K562 (cell line): ENCODE measurements around the gene MYADM. TPM values are rescaled to one million over a fixed set of nuclear protein-coding genes. Genes with fewer than 3 reads are reported as not detected.
A peak's percentile ranks its signal among the peaks of the same experiment; 100 is the strongest.

Experiments
- CREB3L1 ChIP-seq: fragments of 450-650 bp; IDR thresholded peaks from 2 replicates; pipeline ENCODE4 v1.6.1; 2014; ENCODE audit warnings: low read depth, mild to moderate bottlenecking, moderate library complexity, borderline replicate concordance
- CREM ChIP-seq: IDR thresholded peaks from 2 replicates; pipeline ENCODE4 v1.6.1; 2014; ENCODE audit warnings: antibody characterized with exemption, low read depth
- E2F8 ChIP-seq: fragments of 450-650 bp; IDR thresholded peaks from 2 replicates; pipeline ENCODE4 v1.7.1; 2018; ENCODE audit warnings: mild to moderate bottlenecking, low read depth; ENCODE audit not compliant: partially characterized antibody
- ETS1 ChIP-seq: conservative IDR thresholded peaks from 2 replicates; pipeline ENCODE4 v1.6.1; 2011; ENCODE audit warnings: low read depth, mild to moderate bottlenecking, low read length; ENCODE audit not compliant: control insufficient read depth
- HCFC1 ChIP-seq: IDR thresholded peaks from 2 replicates; pipeline ENCODE4 v1.6.1; 2012; ENCODE audit warnings: low read depth, low read length, improper control_type of control experiment
- PHF20 ChIP-seq: fragments of 450-650 bp; IDR thresholded peaks from 2 replicates; pipeline ENCODE4 v1.6.1; 2018; ENCODE audit not compliant: partially characterized antibody
- SLC30A9 ChIP-seq: fragments of 250-450 bp; sonication (Bioruptor Pico); IDR thresholded peaks from 2 replicates; pipeline ENCODE4 v1.8.0; 2022; ENCODE audit warnings: mild to moderate bottlenecking, moderate library complexity
- TFAM ChIP-seq: fragments of 250-450 bp; sonication (Bioruptor Pico); conservative IDR thresholded peaks from 2 replicates; pipeline ENCODE4 v1.5.0; 2021; ENCODE audit warnings: mild to moderate bottlenecking, moderate library complexity
- ZBTB7A ChIP-seq: IDR thresholded peaks from 2 replicates; pipeline ENCODE4 v1.6.1; 2011; ENCODE audit warnings: low read depth, mild to moderate bottlenecking, low read length, moderate library complexity, borderline replicate concordance; ENCODE audit not compliant: control insufficient read depth
- polyA plus RNA-seq, 8 experiments: library from polyadenylated mRNA; depleted of rRNA in 4 of 8; stranded (reverse) in 5 of 8; unstranded in 3 of 8; fragments of >200 nt; fragmentation: Nextera tagmentation in 2 of 8; fragmentation: Illumina TruSeq in 1 of 8; extraction: Ambion mirVana in 2 of 8; extraction: Trizol in 1 of 8; gene quantifications; 2 replicates each; pipeline versions ENCODE4 v1.2.1 to v1.2.3, GENCODE V29; 2011 to 2014; ENCODE audit warnings: inconsistent platforms in 1 of 8, missing spikeins in 1 of 8
- total RNA-seq, 7 experiments: library from RNA; depleted of rRNA in 6 of 7; stranded (reverse); fragments of >200 nt in 6 of 7; fragmentation: Illumina TruSeq in 2 of 7; extraction: Trizol in 2 of 7; gene quantifications; 2 replicates each; pipeline versions ENCODE4 v1.2.1 to v1.2.3, GENCODE V29; 2011 to 2021; ENCODE audit warnings: low replicate concordance in 1 of 7
- TF ChIP-seq, protein P1 (sequence below), 2 experiments: fragments of 450-650 bp in 1 of 2; sonication (generic) in 1 of 2; formaldehyde crosslinking in 1 of 2; IDR thresholded peaks; 2 replicates each; pipeline versions ENCODE4 v1.7.1 to v1.9.0; 2016 to 2022; ENCODE audit warnings: inconsistent platforms in 1 of 2, mild to moderate bottlenecking in 1 of 2, missing genetic modification reagents in 1 of 2

Gene MYADM
- total and polyA plus RNA-seq, 9 of the 15 experiments (the other 6 are each of a cell fraction or from before 2014, with no cell fraction given): 4.5 to 70.3 (median 14.4) TPM

DNA sequence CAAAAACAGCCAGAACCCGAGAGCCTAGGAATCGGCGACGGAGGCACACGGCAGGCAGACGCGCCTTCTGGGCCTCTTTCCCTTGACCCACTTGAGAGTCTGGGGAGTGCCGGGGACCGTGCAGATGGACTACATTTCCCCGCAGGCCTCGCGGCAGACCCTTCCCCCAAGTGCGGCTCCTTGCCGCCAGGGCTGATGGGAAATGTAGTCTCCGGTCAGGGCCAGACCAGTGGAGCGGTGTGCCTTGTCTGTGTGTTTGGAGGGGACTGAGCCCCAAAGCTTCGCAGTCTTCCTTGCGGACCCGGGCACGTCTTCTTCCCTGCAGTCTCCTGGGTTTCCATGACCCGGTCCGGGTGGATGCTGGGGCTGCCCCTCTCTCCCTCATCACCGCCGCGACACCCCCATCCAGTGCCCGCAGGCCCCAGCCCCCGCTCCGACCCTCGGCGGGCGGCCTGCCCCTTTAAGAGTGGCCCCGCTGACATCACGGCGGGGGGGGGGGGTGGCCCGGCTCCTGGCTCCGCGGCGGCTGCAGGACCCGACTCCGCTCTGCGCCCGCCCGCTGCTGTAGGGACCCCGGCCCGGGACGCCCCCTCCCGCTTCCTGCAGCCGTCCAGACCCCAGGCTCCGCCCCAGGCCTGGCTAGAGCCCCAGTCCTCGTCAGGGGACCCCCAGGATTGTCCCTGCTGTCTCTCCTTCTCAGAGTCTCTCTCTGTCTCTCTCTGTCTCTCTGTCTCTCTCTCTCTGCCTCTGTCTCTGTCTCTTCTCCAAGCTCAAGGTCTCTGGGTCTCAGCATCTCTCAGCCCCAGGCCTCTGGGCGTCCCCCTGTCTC lies 40.6 kb downstream of the MYADM start (continued):
- TF ChIP-seq E2F8 (no peak), TFAM (CRISPR knock-in tag) (no peak), CREM (peak; percentile 54), HCFC1 (peak; percentile 97), SLC30A9 (no peak), ETS1 (peak; percentile 85; the same call in 1 of the 2 replicates), PHF20 (no peak), ZBTB7A (peak; percentile 14; the same call in 1 of the 2 replicates), CREB3L1 (peak; percentile 42; the same call in 1 of the 2 replicates)
- TF ChIP-seq, protein P1, sequence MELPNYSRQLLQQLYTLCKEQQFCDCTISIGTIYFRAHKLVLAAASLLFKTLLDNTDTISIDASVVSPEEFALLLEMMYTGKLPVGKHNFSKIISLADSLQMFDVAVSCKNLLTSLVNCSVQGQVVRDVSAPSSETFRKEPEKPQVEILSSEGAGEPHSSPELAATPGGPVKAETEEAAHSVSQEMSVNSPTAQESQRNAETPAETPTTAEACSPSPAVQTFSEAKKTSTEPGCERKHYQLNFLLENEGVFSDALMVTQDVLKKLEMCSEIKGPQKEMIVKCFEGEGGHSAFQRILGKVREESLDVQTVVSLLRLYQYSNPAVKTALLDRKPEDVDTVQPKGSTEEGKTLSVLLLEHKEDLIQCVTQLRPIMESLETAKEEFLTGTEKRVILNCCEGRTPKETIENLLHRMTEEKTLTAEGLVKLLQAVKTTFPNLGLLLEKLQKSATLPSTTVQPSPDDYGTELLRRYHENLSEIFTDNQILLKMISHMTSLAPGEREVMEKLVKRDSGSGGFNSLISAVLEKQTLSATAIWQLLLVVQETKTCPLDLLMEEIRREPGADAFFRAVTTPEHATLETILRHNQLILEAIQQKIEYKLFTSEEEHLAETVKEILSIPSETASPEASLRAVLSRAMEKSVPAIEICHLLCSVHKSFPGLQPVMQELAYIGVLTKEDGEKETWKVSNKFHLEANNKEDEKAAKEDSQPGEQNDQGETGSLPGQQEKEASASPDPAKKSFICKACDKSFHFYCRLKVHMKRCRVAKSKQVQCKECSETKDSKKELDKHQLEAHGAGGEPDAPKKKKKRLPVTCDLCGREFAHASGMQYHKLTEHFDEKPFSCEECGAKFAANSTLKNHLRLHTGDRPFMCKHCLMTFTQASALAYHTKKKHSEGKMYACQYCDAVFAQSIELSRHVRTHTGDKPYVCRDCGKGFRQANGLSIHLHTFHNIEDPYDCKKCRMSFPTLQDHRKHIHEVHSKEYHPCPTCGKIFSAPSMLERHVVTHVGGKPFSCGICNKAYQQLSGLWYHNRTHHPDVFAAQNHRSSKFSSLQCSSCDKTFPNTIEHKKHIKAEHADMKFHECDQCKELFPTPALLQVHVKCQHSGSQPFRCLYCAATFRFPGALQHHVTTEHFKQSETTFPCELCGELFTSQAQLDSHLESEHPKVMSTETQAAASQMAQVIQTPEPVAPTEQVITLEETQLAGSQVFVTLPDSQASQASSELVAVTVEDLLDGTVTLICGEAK (IDR thresholded peaks at IDR 0.05): no peak
- TF ChIP-seq, protein P1 (CRISPR knock-in tag; IDR thresholded peaks at IDR 0.05): no peak
